ENCODE data around the gene LTB. TPM values are rescaled to one million over a fixed set of nuclear protein-coding genes. Genes with fewer than 3 reads are reported as not detected.

LTB gene
- total RNA-seq, 1 donor from 2014 or later, result 10.0 TPM

GRCh38 chr6:31580438-31580740, 1.8 kb downstream of the LTB start:
- Histone ChIP-seq H3K9me3 (no peaks in the 10 kb centered on the region), H3K4me1 (peaks cover 47% of the 10 kb centered on the region), H3K27ac (peak overlapping the region; percentile 84), H3K27me3 (ENCODE audit: low read depth) (no peaks in the 10 kb centered on the region), H3K36me3 (no peaks in the 10 kb centered on the region), H3K4me3 (peak overlapping the region; percentile 79)
- ATAC-seq (no peak), DNase-seq (no peak)
- intact Hi-C loops (cut with DNase I), result no loop called here
- no peak for TF ChIP-seq CTCF (IDR thresholded peaks at IDR 0.05)

GRCh38 chr6:31579546-31580437, 2.4 kb downstream of the LTB start:
- DNase-seq, result no peak
- no peak for TF ChIP-seq CTCF (IDR thresholded peaks at IDR 0.05)
- no peaks in the 10 kb centered on the region for H3K27me3 ChIP-seq (ENCODE audit: low read depth)
- peak overlapping the region; percentile 79 for H3K4me3 ChIP-seq
- peak overlapping the region; percentile 84 for H3K27ac ChIP-seq
- ATAC-seq, result no peak
- H3K9me3 ChIP-seq, result no peaks in the 10 kb centered on the region
- peaks cover 41% of the 10 kb centered on the region for H3K4me1 ChIP-seq
- no peaks in the 10 kb centered on the region for H3K36me3 ChIP-seq
- intact Hi-C loops (cut with DNase I), result no loop called here

GRCh38 chr6:31579119-31579505, 3.1 kb downstream of the LTB start:
- Histone ChIP-seq H3K27me3 (ENCODE audit: low read depth) (no peaks in the 10 kb centered on the region), H3K4me1 (peaks cover 35% of the 10 kb centered on the region), H3K27ac (no peak overlapping the region), H3K9me3 (no peaks in the 10 kb centered on the region), H3K4me3 (no peak overlapping the region), H3K36me3 (no peaks in the 10 kb centered on the region)
- no peak for DNase-seq
- ATAC-seq, result no peak
- intact Hi-C loops (cut with DNase I), result no loop called here
- no peak for TF ChIP-seq CTCF (IDR thresholded peaks at IDR 0.05)

- no peak overlapping the region for H3K4me3 ChIP-seq
- TF ChIP-seq CTCF (IDR thresholded peaks at IDR 0.05), result no peak
- intact Hi-C loops (cut with DNase I), result no loop called here
- H3K9me3 ChIP-seq, result no peaks in the 10 kb centered on the region
- no peaks in the 10 kb centered on the region for H3K27me3 ChIP-seq (ENCODE audit: low read depth)
- DNase-seq (no peak), ATAC-seq (no peak)
- peaks cover 35% of the 10 kb centered on the region for H3K4me1 ChIP-seq
- no peak overlapping the region for H3K27ac ChIP-seq
- no peaks in the 10 kb centered on the region for H3K36me3 ChIP-seq
Measured at GRCh38 chr6:31578184-31579118, 3.8 kb downstream of the LTB start.

GRCh38 chr6:31577579-31577966, 4.7 kb downstream of the LTB start:
- Histone ChIP-seq H3K27ac (no peak overlapping the region), H3K9me3 (no peaks in the 10 kb centered on the region), H3K27me3 (ENCODE audit: low read depth) (no peaks in the 10 kb centered on the region), H3K36me3 (no peaks in the 10 kb centered on the region), H3K4me1 (peaks cover 28% of the 10 kb centered on the region), H3K4me3 (peak overlapping the region; percentile 53)
- ATAC-seq (no peak), DNase-seq (no peak)
- intact Hi-C loops (cut with DNase I), result no loop called here
- no peak for TF ChIP-seq CTCF (IDR thresholded peaks at IDR 0.05)

Measured in lower lobe of right lung (tissue), 2 donors.